Natural killer cell (primary cell): ENCODE measurements around the gene KIF20B. TPM values are rescaled to one million over a fixed set of nuclear protein-coding genes. Genes with fewer than 3 reads are reported as not detected.
A peak's percentile ranks its signal among the peaks of the same experiment; 100 is the strongest.

ENCODE experiments used
- ATAC-seq, 3 donors: fragments of 150-1000 bp in 2 of 3; fragments of 200-7000 bp in 1 of 3; cut with Tn5 transposase; 1 replicate in 1 of 3; 2 replicates in 2 of 3; pipeline ENCODE4 v1.10.0; 2021; ENCODE audit warnings: mild to moderate bottlenecking in 2 of 3, moderate library complexity in 2 of 3
- DNase-seq, 2 donors: peaks; one replicate each; pipeline versions ENCODE4 v3.0.0 to v3.0.0-alpha.2; 2013 to 2021; ENCODE audit warnings: mixed read lengths in 1 of 2
- H3K27ac ChIP-seq: one replicate; pipeline ENCODE4 v1.5.1; 2013; ENCODE audit warnings: mild to moderate bottlenecking, low read length
- H3K27me3 ChIP-seq: one replicate; pipeline ENCODE4 v1.6.1; 2013; ENCODE audit warnings: low read length; ENCODE audit not compliant: control insufficient read depth, insufficient read depth
- H3K36me3 ChIP-seq: one replicate; pipeline ENCODE4 v1.6.1; 2013; ENCODE audit warnings: low read length; ENCODE audit not compliant: control insufficient read depth, insufficient read depth
- H3K4me1 ChIP-seq: one replicate; pipeline ENCODE4 v1.6.1; 2013; ENCODE audit warnings: low read length; ENCODE audit not compliant: control insufficient read depth, insufficient read depth
- H3K4me3 ChIP-seq: one replicate; pipeline ENCODE4 v1.5.1; 2013; ENCODE audit warnings: low read length
- H3K9me3 ChIP-seq: one replicate; pipeline ENCODE4 v1.6.1; 2013; ENCODE audit warnings: low read length; ENCODE audit not compliant: control insufficient read depth, insufficient read depth
- H3K27ac Mint-ChIP-seq, 2 donors: one replicate each; pipeline ENCODE4 v1.8.0; 2022; ENCODE audit warnings: mild to moderate bottlenecking in 2 of 2, mixed read lengths in 2 of 2, moderate library complexity in 1 of 2
- H3K27me3 Mint-ChIP-seq, 2 donors: one replicate each; pipeline ENCODE4 v1.8.0; 2022; ENCODE audit warnings: low read depth in 2 of 2, mixed read lengths in 2 of 2
- H3K36me3 Mint-ChIP-seq: one replicate; pipeline ENCODE4 v1.8.0; 2022; ENCODE audit warnings: mixed read lengths
- H3K4me1 Mint-ChIP-seq, 2 donors: one replicate each; pipeline ENCODE4 v1.8.0; 2022; ENCODE audit warnings: mixed read lengths in 2 of 2
- H3K4me3 Mint-ChIP-seq: one replicate; pipeline ENCODE4 v1.8.0; 2022; ENCODE audit warnings: mild to moderate bottlenecking, moderate library complexity, mixed read lengths
- H3K9me3 Mint-ChIP-seq, 2 donors: one replicate each; pipeline ENCODE4 v1.8.0; 2022; ENCODE audit warnings: mixed read lengths in 2 of 2
- WGBS: methylation state at CpG from one replicate; pipeline ENCODE4 v1.1.7; 2013; ENCODE audit warnings: missing lambda C conversion rate; ENCODE audit not compliant: insufficient coverage; 5-methylcytosine and 5-hydroxymethylcytosine counted together
- intact Hi-C: fragments of 100-400 bp; cut with micrococcal nuclease; formaldehyde crosslinking; loops from one replicate; pipeline ENCODE4 v1.14.2; 2022
- total RNA-seq, 4 donors: library from RNA; stranded (reverse); fragments of 120-200 nt in 1 of 4; gene quantifications; one replicate each; pipeline versions ENCODE4 v1.2.3 to v1.2.4, GENCODE V29; 2013 to 2022
- TF ChIP-seq, protein P1 (sequence below): fragments of 200-600 bp; IDR thresholded peaks from one replicate; pipeline ENCODE4 v1.8.0; 2022; ENCODE audit warnings: antibody characterized with exemption

The KIF20B gene
- total RNA-seq, 3 donors from 2014 or later (not counting 1 experiment from before 2014, with no cell fraction given) = 17.2 to 20.2 (median 17.3) TPM

GRCh38 chr10:89789188-89789877 lies 87.9 kb downstream of the KIF20B start:
- ATAC-seq (no peak), DNase-seq (no peak)
- no peak overlapping the region for H3K27ac ChIP-seq
- H3K9me3 Mint-ChIP-seq = no peaks in the 10 kb centered on the region
- H3K9me3 ChIP-seq = no peaks in the 10 kb centered on the region
- TF ChIP-seq, protein P1, sequence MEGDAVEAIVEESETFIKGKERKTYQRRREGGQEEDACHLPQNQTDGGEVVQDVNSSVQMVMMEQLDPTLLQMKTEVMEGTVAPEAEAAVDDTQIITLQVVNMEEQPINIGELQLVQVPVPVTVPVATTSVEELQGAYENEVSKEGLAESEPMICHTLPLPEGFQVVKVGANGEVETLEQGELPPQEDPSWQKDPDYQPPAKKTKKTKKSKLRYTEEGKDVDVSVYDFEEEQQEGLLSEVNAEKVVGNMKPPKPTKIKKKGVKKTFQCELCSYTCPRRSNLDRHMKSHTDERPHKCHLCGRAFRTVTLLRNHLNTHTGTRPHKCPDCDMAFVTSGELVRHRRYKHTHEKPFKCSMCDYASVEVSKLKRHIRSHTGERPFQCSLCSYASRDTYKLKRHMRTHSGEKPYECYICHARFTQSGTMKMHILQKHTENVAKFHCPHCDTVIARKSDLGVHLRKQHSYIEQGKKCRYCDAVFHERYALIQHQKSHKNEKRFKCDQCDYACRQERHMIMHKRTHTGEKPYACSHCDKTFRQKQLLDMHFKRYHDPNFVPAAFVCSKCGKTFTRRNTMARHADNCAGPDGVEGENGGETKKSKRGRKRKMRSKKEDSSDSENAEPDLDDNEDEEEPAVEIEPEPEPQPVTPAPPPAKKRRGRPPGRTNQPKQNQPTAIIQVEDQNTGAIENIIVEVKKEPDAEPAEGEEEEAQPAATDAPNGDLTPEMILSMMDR = no peak
- H3K27me3 Mint-ChIP-seq = peaks cover 13 to 16% of the 10 kb centered on the region in 2 donors
- H3K4me3 Mint-ChIP-seq = no peak overlapping the region
- no peak overlapping the region for H3K27ac Mint-ChIP-seq
- H3K4me1 ChIP-seq = no peaks in the 10 kb centered on the region
- intact Hi-C loops = no loop called here
- H3K27me3 ChIP-seq = no peaks in the 10 kb centered on the region
- WGBS = 42% methylated on average over 7 of the region's 7 CpGs
- H3K4me3 ChIP-seq = no peak overlapping the region
- H3K36me3 Mint-ChIP-seq = no peaks in the 10 kb centered on the region
- no peaks in the 10 kb centered on the region for H3K4me1 Mint-ChIP-seq
- no peaks in the 10 kb centered on the region for H3K36me3 ChIP-seq

DNA sequence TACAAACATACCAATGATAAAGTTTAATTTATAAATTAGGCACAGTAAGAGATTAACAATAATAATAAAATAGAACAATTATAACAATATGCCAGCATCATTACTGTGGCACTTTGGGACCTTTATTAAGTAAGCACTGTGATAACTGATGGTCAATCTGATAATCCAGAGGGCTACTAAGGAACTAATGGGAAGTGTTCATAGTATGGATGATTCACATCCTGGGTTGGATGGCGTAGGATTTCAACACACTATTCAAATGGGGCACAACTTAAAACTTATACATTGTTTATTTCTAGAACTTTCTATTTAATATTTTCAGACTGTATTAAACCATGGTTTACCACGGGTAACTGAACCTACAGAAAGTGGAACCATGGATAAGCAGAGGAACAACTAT lies 90.8 kb downstream of the KIF20B start:
- TF ChIP-seq, protein P1 = no peak
- no peak for DNase-seq
- Histone ChIP-seq H3K4me1 (no peaks in the 10 kb centered on the region), H3K4me3 (no peak overlapping the region), H3K27ac (no peak overlapping the region), H3K9me3 (no peaks in the 10 kb centered on the region), H3K27me3 (no peaks in the 10 kb centered on the region), H3K36me3 (no peaks in the 10 kb centered on the region)
- Mint-ChIP-seq H3K4me1 (no peaks in the 10 kb centered on the region), H3K4me3 (no peak overlapping the region), H3K27me3 (peaks cover 13 to 16% of the 10 kb centered on the region in 2 donors), H3K27ac (no peak overlapping the region), H3K36me3 (no peaks in the 10 kb centered on the region), H3K9me3 (no peaks in the 10 kb centered on the region)
- no peak for ATAC-seq
- WGBS = 80% methylated on average over 2 of the region's 2 CpGs
- intact Hi-C loops = loop anchor here (5.0 kb wide), 2 partner anchors 995 to 1460 kb away; no protein-coding TSS in a partner anchor

- ATAC-seq = peak; percentile 63 to 80 (median 76)
- WGBS = 100% methylated on average over 1 of the region's 3 CpGs
- H3K9me3 Mint-ChIP-seq = no peaks in the 10 kb centered on the region
- no peaks in the 10 kb centered on the region for H3K4me1 Mint-ChIP-seq
- peak in 1 of 2 donors; percentile 79 for DNase-seq
- Histone ChIP-seq H3K27me3 (no peaks in the 10 kb centered on the region), H3K4me1 (no peaks in the 10 kb centered on the region), H3K27ac (no peak overlapping the region), H3K36me3 (no peaks in the 10 kb centered on the region), H3K9me3 (no peaks in the 10 kb centered on the region), H3K4me3 (no peak overlapping the region)
- H3K4me3 Mint-ChIP-seq = no peak overlapping the region
- no peaks in the 10 kb centered on the region for H3K36me3 Mint-ChIP-seq
- H3K27me3 Mint-ChIP-seq = peaks cover 14 to 22% of the 10 kb centered on the region in 2 donors
- H3K27ac Mint-ChIP-seq = no peak overlapping the region
- intact Hi-C loops = loop anchor here (1.0 to 5.0 kb wide), 3 partner anchors 994 to 1459 kb away; no protein-coding TSS in a partner anchor
- TF ChIP-seq, protein P1 = peak; percentile 70
Measured at GRCh38 chr10:89793649-89794254, 92.4 kb downstream of the KIF20B start.
